HFFc6 (cell line): Measurements from ENCODE around the gene KRT15. TPM values are rescaled to one million over a fixed set of nuclear protein-coding genes. Genes with fewer than 3 reads are reported as not detected.

Experiments used
- DNase-seq: peaks from one replicate; pipeline ENCODE4 v3.0.0-alpha.2; 2018
- H3K27ac Mint-ChIP-seq: 2 replicates; pipeline ENCODE4 v1.8.0; 2020; ENCODE audit warnings: mild to moderate bottlenecking, mixed read lengths
- H3K27me3 Mint-ChIP-seq: 2 replicates; pipeline ENCODE4 v1.8.0; 2021; ENCODE audit warnings: mild to moderate bottlenecking, moderate library complexity, mixed read lengths; ENCODE audit not compliant: insufficient read depth
- H3K36me3 Mint-ChIP-seq: 2 replicates; pipeline ENCODE4 v1.8.0; 2021; ENCODE audit warnings: low read depth, mixed read lengths
- H3K4me1 Mint-ChIP-seq: 2 replicates; pipeline ENCODE4 v1.8.0; 2020; ENCODE audit warnings: low read depth, mixed read lengths
- H3K4me3 Mint-ChIP-seq: 2 replicates; pipeline ENCODE4 v1.8.0; 2020; ENCODE audit warnings: mild to moderate bottlenecking, moderate library complexity, mixed read lengths
- H3K9me3 Mint-ChIP-seq: 2 replicates; pipeline ENCODE4 v1.8.0; 2020; ENCODE audit warnings: mild to moderate bottlenecking, mixed read lengths
- CTCF ChIP-seq: fragments of 200-600 bp; sonication (generic); IDR thresholded peaks from 2 replicates; pipeline ENCODE4 v1.5.0; 2021; ENCODE audit warnings: antibody characterized with exemption, mild to moderate bottlenecking
- total RNA-seq, 6 experiments: library from RNA; stranded (reverse); fragmentation: NEBNext Ultra II Directional; extraction: Animal tissue kit (Norgen Biotek cat#: 25700); gene quantifications; 2 replicates in 1 of 6; 3 replicates in 5 of 6; pipeline ENCODE4 v1.2.3, GENCODE V29; 2021

KRT15 gene
- total RNA-seq, 6 experiments from 2014 or later: 5.0 to 8.6 (median 6.9) TPM

GRCh38 chr17:41547921-41548843, 29.5 kb upstream of the KRT15 start:
- Mint-ChIP-seq H3K9me3 (peaks cover 8% of the 10 kb centered on the region), H3K27me3 (peaks cover 7% of the 10 kb centered on the region; the same call in 1 of the 2 replicates), H3K27ac (peak overlapping the region; percentile 88), H3K36me3 (peaks cover 15% of the 10 kb centered on the region), H3K4me3 (peak overlapping the region; percentile 35), H3K4me1 (peaks cover 50% of the 10 kb centered on the region)
- no peak for TF ChIP-seq CTCF
- peak; percentile 98 for DNase-seq

GRCh38 chr17:41547378-41547841, 28.7 kb upstream of the KRT15 start:
- Mint-ChIP-seq H3K27me3 (peaks cover 6% of the 10 kb centered on the region; the same call in 1 of the 2 replicates), H3K36me3 (peaks cover 15% of the 10 kb centered on the region), H3K9me3 (peaks cover 8% of the 10 kb centered on the region), H3K4me1 (peaks cover 43% of the 10 kb centered on the region), H3K4me3 (no peak overlapping the region; the same call in 1 of the 2 replicates), H3K27ac (peak overlapping the region; percentile 88)
- TF ChIP-seq CTCF: no peak
- DNase-seq: no peak

- TF ChIP-seq CTCF: no peak
These were observed 28.1 kb upstream of the KRT15 start for GRCh38 chr17:41546819-41547218.

DNA sequence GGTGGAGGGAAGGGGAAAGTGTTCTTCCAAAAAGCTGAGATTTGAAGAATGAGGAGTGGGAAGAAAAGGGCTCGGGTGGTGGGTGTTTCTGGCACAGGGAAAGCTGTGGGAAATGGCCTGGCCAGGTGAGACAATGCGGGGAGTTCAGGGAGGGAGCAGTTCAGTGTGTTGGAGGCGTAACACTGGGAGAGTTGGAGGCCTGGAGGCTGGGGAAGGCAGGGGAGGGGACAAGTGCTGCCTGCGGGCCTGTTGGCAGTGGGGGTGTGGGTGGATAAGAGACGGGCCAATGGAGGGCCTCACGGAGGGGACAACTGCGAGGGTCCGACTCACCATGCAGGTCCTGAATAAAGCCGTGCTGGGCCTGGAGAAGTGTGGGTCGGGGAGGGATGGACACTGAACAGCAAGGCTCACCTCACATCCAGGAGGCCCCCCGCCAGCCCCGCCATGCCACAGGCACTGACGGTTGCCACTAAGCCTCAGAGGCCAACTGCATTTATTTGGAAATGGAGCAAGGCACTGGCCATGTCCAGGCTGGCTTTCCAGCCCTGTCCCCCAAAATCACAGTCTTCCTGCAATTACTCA, 27.2 kb upstream of the KRT15 start:
- no peak for DNase-seq
- peaks cover 38% of the 10 kb centered on the region for H3K4me1 Mint-ChIP-seq
- no peak for TF ChIP-seq CTCF
- H3K9me3 Mint-ChIP-seq: peaks cover 8% of the 10 kb centered on the region
- H3K4me3 Mint-ChIP-seq: no peak overlapping the region
- H3K27ac Mint-ChIP-seq: no peak overlapping the region
- peaks cover 15% of the 10 kb centered on the region for H3K36me3 Mint-ChIP-seq
- H3K27me3 Mint-ChIP-seq: peaks cover 6% of the 10 kb centered on the region; the same call in 1 of the 2 replicates

More at GRCh38 chr17:41546819-41547218, 28.1 kb upstream of the KRT15 start:
- no peak for DNase-seq
- Mint-ChIP-seq H3K36me3 (peaks cover 15% of the 10 kb centered on the region), H3K4me1 (peaks cover 43% of the 10 kb centered on the region), H3K27me3 (peaks cover 6% of the 10 kb centered on the region; the same call in 1 of the 2 replicates), H3K27ac (peak overlapping the region; percentile 88; the same call in 1 of the 2 replicates), H3K4me3 (no peak overlapping the region), H3K9me3 (peaks cover 8% of the 10 kb centered on the region)

DNA sequence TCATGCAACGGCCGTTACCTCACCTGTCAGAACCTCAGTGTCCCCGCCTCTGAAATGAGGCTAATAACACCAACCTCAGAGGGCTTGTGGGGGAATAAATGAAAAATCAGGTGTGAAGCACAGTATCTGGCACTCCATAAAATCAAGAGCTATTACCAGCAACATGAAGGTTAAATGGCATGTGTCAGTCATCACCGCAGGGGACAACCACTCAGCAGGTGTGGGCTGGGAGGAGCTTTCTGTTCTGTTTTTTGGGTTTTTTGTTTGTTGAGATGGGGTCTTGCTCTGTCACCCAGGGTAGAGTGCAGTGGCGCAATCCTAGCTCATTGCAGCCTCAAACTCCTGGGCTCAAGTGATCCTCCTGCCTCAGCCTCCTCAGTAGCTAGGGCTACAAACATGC, 26.2 kb upstream of the KRT15 start:
- peaks cover 15% of the 10 kb centered on the region for H3K36me3 Mint-ChIP-seq
- peaks cover 8% of the 10 kb centered on the region for H3K9me3 Mint-ChIP-seq
- no peak overlapping the region for H3K4me3 Mint-ChIP-seq
- peaks cover 6% of the 10 kb centered on the region for H3K27me3 Mint-ChIP-seq
- DNase-seq: no peak
- H3K27ac Mint-ChIP-seq: no peak overlapping the region
- TF ChIP-seq CTCF: no peak
- H3K4me1 Mint-ChIP-seq: peaks cover 37% of the 10 kb centered on the region
